Measurements from ENCODE around the gene TMEM125.

GRCh38 chr1:43233631-43234030 is 36.2 kb upstream of the TMEM125 start:
- TF ChIP-seq ETV6 (CRISPR knock-in tag; IDR thresholded peaks at IDR 0.05) (no peak), CTCF (IDR thresholded peaks at IDR 0.05) (no peak), ATF2 (CRISPR knock-in tag; IDR thresholded peaks at IDR 0.05; ENCODE audit: borderline replicate concordance, low read depth) (no peak), GABPB1 (CRISPR knock-in tag; IDR thresholded peaks at IDR 0.05) (no peak), SMAD4 (CRISPR knock-in tag; IDR thresholded peaks at IDR 0.05) (no peak), PRRX2 (CRISPR knock-in tag; IDR thresholded peaks at IDR 0.05) (no peak), ATF1 (CRISPR knock-in tag; IDR thresholded peaks at IDR 0.05) (no peak), USF1 (CRISPR knock-in tag; IDR thresholded peaks at IDR 0.05) (no peak), TCF7 (CRISPR knock-in tag; IDR thresholded peaks at IDR 0.05; ENCODE audit: low read depth) (no peak), CREB1 (CRISPR knock-in tag; IDR thresholded peaks at IDR 0.05) (no peak), ATF3 (CRISPR knock-in tag; conservative IDR thresholded peaks at IDR 0.05) (no peak), KAT7 (CRISPR knock-in tag; IDR thresholded peaks at IDR 0.05; ENCODE audit: borderline replicate concordance) (no peak)

All from WTC11 (cell line).